Mesodermal cell (in vitro differentiated cells): ENCODE results near the gene LSAMP.

Experiments used
- H3K27ac ChIP-seq: 2 replicates; pipeline ENCODE4 v1.7.0; 2013; ENCODE audit warnings: mild to moderate bottlenecking, low read depth, low read length, moderate library complexity; ENCODE audit not compliant: severe bottlenecking
- H3K36me3 ChIP-seq: 2 replicates; pipeline ENCODE4 v1.7.1; 2013; ENCODE audit warnings: mild to moderate bottlenecking, low read length, moderate library complexity; ENCODE audit not compliant: control insufficient read depth, insufficient read depth
- H3K4me1 ChIP-seq: one replicate; pipeline ENCODE4 v1.7.1; 2013; ENCODE audit warnings: mild to moderate bottlenecking, low read length; ENCODE audit not compliant: insufficient read depth, control insufficient read depth, poor library complexity, severe bottlenecking
- H3K4me3 ChIP-seq: 2 replicates; pipeline ENCODE4 v1.7.0; 2013; ENCODE audit warnings: low read length, control low read depth, mild to moderate bottlenecking; ENCODE audit not compliant: insufficient read depth, poor library complexity, severe bottlenecking; ENCODE audit errors: extremely low read depth
- H3K9me3 ChIP-seq: 2 replicates; pipeline ENCODE4 v1.7.1; 2013; ENCODE audit warnings: mild to moderate bottlenecking, low read length, moderate library complexity; ENCODE audit not compliant: control insufficient read depth
- WGBS, 2 experiments: methylation state at CpG; one replicate each; pipeline ENCODE4 v1.1.5; 2013; ENCODE audit warnings: missing lambda C conversion rate in 2 of 2; ENCODE audit not compliant: insufficient coverage in 2 of 2; 5-methylcytosine and 5-hydroxymethylcytosine counted together

LSAMP gene

GRCh38 chr3:116394365-116394764 lies 50.9 kb downstream of the LSAMP start:
- no peaks in the 10 kb centered on the region for H3K36me3 ChIP-seq
- 96 to 97% methylated on average over 2 to 3 of the region's 4 CpGs for WGBS, 2 experiments

DNA sequence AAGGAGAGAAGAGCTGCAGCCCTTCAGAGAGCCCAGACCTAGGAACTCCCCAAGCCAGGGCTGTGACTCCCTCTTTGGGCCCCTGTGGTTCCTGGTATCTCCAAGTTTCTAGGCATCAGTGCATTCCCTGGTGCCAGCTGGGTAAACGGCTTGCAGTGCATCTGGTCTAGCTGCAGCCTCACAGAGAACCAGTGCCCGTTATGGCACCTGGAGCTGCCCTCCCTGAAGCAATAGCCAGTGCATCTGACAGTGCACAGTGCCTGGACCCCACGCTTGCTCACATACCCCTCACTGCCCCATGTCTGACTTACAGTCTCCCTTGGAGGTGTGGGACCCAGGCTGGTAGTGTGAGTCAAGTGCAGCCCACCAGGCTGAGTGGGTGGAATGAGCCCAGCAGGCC lies 52.1 kb downstream of the LSAMP start:
- 88 to 100% methylated on average over 1 to 2 of the region's 3 CpGs for WGBS, 2 experiments

More at GRCh38 chr3:116394365-116394764, 50.9 kb downstream of the LSAMP start:
- no peaks in the 10 kb centered on the region for H3K4me1 ChIP-seq
- H3K27ac ChIP-seq, result no peak overlapping the region
- H3K4me3 ChIP-seq, result no peak overlapping the region
- H3K9me3 ChIP-seq, result peaks cover 4% of the 10 kb centered on the region

GRCh38 chr3:116392291-116392690 lies 53.0 kb downstream of the LSAMP start:
- H3K4me1 ChIP-seq, result no peaks in the 10 kb centered on the region
- 89 to 94% methylated on average over 3 of the region's 3 CpGs for WGBS, 2 experiments
- no peaks in the 10 kb centered on the region for H3K36me3 ChIP-seq
- no peak overlapping the region for H3K4me3 ChIP-seq
- H3K27ac ChIP-seq, result no peak overlapping the region
- H3K9me3 ChIP-seq, result peaks cover 4% of the 10 kb centered on the region

More for the DNA sequence above, 52.1 kb downstream of the LSAMP start:
- Histone ChIP-seq H3K9me3 (peaks cover 4% of the 10 kb centered on the region), H3K4me3 (no peak overlapping the region), H3K4me1 (no peaks in the 10 kb centered on the region), H3K36me3 (no peaks in the 10 kb centered on the region), H3K27ac (no peak overlapping the region)

DNA sequence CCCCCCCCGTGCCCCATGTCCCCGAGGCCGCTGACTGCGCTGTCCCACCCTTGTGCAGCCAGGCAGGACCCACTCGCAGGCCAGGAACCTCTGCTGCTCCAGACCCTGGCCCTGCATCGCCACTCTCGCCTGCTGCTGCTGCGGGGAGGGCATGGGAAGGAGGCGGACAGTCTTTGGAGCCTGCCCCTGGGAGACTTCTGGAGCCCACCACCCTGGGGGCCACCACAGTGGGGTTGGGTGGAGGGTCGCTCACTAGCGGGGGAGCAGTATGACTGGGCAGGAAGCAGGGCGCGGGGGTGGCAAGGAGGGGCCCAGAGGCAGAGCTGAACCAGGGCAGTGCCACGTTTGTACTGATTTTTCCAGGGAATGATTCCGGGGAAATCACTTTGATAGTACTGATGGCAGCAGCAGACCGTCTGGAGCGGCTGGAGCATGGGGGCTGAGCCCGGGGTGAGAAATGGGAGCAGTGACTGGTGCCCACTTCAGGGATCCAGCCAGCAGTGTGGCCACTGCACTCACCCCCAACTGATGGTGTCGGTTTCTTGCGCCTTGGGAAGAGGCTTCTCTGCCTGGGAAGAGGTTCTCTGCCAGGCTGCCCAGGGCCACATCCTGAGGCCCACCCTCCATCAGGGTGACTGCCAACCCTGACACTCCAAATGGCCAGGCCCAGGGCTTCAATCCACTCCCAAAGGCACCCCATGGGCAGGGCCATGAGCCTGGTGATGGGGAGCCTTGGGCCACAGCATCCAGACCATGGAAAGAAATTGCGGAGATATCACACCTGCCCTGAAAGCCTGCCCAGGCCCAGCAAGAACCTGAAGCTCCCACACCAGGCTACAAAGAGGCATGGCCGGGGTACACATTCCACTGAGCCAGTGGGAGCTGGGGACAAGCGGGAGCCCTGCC lies 53.7 kb downstream of the LSAMP start:
- H3K36me3 ChIP-seq, result no peaks in the 10 kb centered on the region
- 91 to 92% methylated on average over 16 to 23 of the region's 23 CpGs for WGBS, 2 experiments
- H3K9me3 ChIP-seq, result peaks cover 4% of the 10 kb centered on the region
- no peaks in the 10 kb centered on the region for H3K4me1 ChIP-seq
- no peak overlapping the region for H3K27ac ChIP-seq
- H3K4me3 ChIP-seq, result no peak overlapping the region

- Histone ChIP-seq H3K4me1 (no peaks in the 10 kb centered on the region), H3K9me3 (peaks cover 4% of the 10 kb centered on the region), H3K4me3 (no peak overlapping the region), H3K36me3 (no peaks in the 10 kb centered on the region), H3K27ac (no peak overlapping the region)
- 75 to 92% methylated on average over 1 of the region's 1 CpG for WGBS, 2 experiments
Measured at GRCh38 chr3:116390318-116390717, 55.0 kb downstream of the LSAMP start.

GRCh38 chr3:116388867-116389385 lies 56.4 kb downstream of the LSAMP start:
- 100% methylated on average over 1 of the region's 2 CpGs; no CpG with 5 or more reads in 1 of the 2 experiments for WGBS, 2 experiments

DNA sequence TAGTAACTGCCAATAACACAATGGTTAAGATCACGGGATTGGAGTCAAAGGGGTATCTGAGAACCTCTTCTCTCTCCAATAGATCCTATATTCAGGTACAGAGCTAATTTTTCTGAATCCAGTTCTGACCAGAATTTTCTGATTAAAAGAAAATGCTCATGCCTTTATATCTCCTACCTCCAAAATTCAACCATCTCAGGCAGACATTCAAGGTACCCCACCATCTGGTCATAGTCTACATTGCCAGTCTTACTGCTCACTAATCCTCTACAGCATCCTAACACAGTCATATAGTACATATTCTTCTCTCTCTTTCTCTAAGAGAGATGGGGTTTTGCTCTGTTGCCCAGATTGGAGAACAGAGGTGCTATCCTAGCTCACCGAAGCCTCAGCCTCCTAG lies 59.1 kb downstream of the LSAMP start:
- Histone ChIP-seq H3K4me3 (no peak overlapping the region), H3K27ac (no peak overlapping the region), H3K36me3 (no peaks in the 10 kb centered on the region), H3K9me3 (no peaks in the 10 kb centered on the region), H3K4me1 (no peaks in the 10 kb centered on the region)
- 80 to 100% methylated on average over 1 of the region's 2 CpGs for WGBS, 2 experiments

More at GRCh38 chr3:116388867-116389385, 56.4 kb downstream of the LSAMP start:
- peaks cover 4% of the 10 kb centered on the region for H3K9me3 ChIP-seq
- H3K36me3 ChIP-seq, result no peaks in the 10 kb centered on the region
- H3K4me1 ChIP-seq, result no peaks in the 10 kb centered on the region
- no peak overlapping the region for H3K27ac ChIP-seq
- H3K4me3 ChIP-seq, result no peak overlapping the region

DNA sequence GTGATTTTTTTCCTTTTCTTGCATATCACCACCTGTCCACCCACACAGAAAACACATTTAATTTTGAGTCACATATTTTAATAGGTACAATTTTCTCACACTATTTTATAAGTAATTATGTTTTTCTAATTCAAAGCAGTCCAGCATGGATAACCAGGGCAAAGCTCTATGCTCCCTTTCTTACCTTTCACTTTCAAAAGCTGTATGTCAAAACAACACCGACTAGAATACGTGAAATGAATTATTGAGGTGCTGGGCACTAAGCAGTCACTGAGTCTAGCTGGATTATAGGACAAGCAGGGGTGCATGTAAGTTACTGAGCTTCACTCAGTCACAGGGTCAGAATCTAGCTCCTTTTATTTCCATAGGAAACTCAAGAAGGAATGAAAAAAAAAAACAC lies 60.6 kb downstream of the LSAMP start:
- H3K9me3 ChIP-seq, result no peaks in the 10 kb centered on the region
- no CpG with 5 or more reads among the region's 2 CpGs for WGBS, 2 experiments
- H3K4me1 ChIP-seq, result no peaks in the 10 kb centered on the region
- no peak overlapping the region for H3K27ac ChIP-seq
- H3K36me3 ChIP-seq, result no peaks in the 10 kb centered on the region
- H3K4me3 ChIP-seq, result no peak overlapping the region

GRCh38 chr3:116378077-116378476 lies 67.2 kb downstream of the LSAMP start:
- no peak overlapping the region for H3K27ac ChIP-seq
- H3K9me3 ChIP-seq, result no peaks in the 10 kb centered on the region
- peaks cover 3% of the 10 kb centered on the region for H3K4me1 ChIP-seq
- H3K36me3 ChIP-seq, result no peaks in the 10 kb centered on the region
- WGBS, 2 experiments, result no CpG with 5 or more reads among the region's 1 CpG
- H3K4me3 ChIP-seq, result no peak overlapping the region

DNA sequence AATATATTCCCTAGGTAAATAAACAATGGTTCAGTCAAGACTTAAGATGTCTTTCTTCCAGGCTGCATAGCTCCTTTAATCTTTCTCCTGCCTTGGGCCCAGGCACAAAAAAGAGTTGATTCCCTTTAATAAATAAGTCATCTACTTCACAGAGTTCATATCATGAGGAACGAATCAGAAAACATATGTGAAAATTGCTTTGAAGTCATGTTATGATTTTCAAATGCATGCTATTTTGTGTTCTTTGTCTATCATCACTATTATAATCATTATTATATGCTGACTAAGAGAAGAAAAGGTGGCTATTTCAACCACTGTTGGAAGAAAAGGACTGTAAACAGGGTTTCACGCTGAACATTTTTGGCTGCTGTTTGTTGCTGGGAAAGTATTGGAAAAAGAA lies 70.4 kb downstream of the LSAMP start:
- no peak overlapping the region for H3K27ac ChIP-seq
- H3K9me3 ChIP-seq, result no peaks in the 10 kb centered on the region
- no peaks in the 10 kb centered on the region for H3K36me3 ChIP-seq
- no CpG with 5 or more reads among the region's 2 CpGs for WGBS, 2 experiments
- H3K4me3 ChIP-seq, result no peak overlapping the region
- H3K4me1 ChIP-seq, result peaks cover 3% of the 10 kb centered on the region
